SK-N-SH treated with all-trans-retinoic acid at 6 μM for 48 hours (cell line): ENCODE measurements around the gene LHFPL2.

ENCODE experiments used
- ATAC-seq: fragments of 200-7000 bp; cut with Tn5 transposase; 3 replicates; pipeline ENCODE4 v1.9.1; 2020; ENCODE audit warnings: mild to moderate bottlenecking, moderate library complexity
- ARNTL ChIP-seq: fragments of 450-650 bp; formaldehyde crosslinking; IDR thresholded peaks from 2 replicates; pipeline ENCODE4 v1.5.0; 2020; ENCODE audit warnings: low read depth, mild to moderate bottlenecking, moderate library complexity, borderline replicate concordance
- BACH2 ChIP-seq: fragments of 250-450 bp; sonication (Bioruptor Pico); IDR thresholded peaks from 2 replicates; pipeline ENCODE4 v1.9.0; 2021; ENCODE audit warnings: mild to moderate bottlenecking, borderline replicate concordance
- CREB5 ChIP-seq: fragments of 250-450 bp; sonication (Bioruptor Pico); IDR thresholded peaks from 2 replicates; pipeline ENCODE4 v1.5.1; 2020; ENCODE audit warnings: low read depth, mild to moderate bottlenecking, moderate library complexity
- CSDC2 ChIP-seq: fragments of 250-450 bp; sonication (Bioruptor Pico); IDR thresholded peaks from 2 replicates; pipeline ENCODE4 v1.5.0; 2020; ENCODE audit warnings: mild to moderate bottlenecking, moderate library complexity
- CSRNP3 ChIP-seq: fragments of 250-450 bp; sonication (Bioruptor Pico); IDR thresholded peaks from 2 replicates; pipeline ENCODE4 v1.5.1; 2021; ENCODE audit warnings: mild to moderate bottlenecking, moderate library complexity
- ESRRG ChIP-seq: fragments of 250-450 bp; sonication (Bioruptor Pico); IDR thresholded peaks from 2 replicates; pipeline ENCODE4 v1.6.1; 2021; ENCODE audit warnings: mild to moderate bottlenecking
- ISL1 ChIP-seq: fragments of 250-450 bp; sonication (Bioruptor Pico); IDR thresholded peaks from 2 replicates; pipeline ENCODE4 v2.1.2; 2022; ENCODE audit warnings: mild to moderate bottlenecking, moderate library complexity
- OSR1 ChIP-seq: fragments of 250-450 bp; sonication (Bioruptor Pico); IDR thresholded peaks from 2 replicates; pipeline ENCODE4 v1.8.0; 2022; ENCODE audit warnings: moderate library complexity, mild to moderate bottlenecking, inconsistent platforms
- PATZ1 ChIP-seq: fragments of 250-450 bp; sonication (Bioruptor Pico); IDR thresholded peaks from 2 replicates; pipeline ENCODE4 v1.8.0; 2020; ENCODE audit warnings: mild to moderate bottlenecking, moderate library complexity, borderline replicate concordance
- PPARA ChIP-seq: fragments of 250-450 bp; sonication (Bioruptor Pico); IDR thresholded peaks from 2 replicates; pipeline ENCODE4 v1.5.0; 2020; ENCODE audit warnings: mild to moderate bottlenecking, borderline replicate concordance
- RARB ChIP-seq: fragments of 250-450 bp; sonication (Bioruptor Pico); IDR thresholded peaks from 2 replicates; pipeline ENCODE4 v1.8.0; 2021; ENCODE audit warnings: mild to moderate bottlenecking, moderate library complexity
- SNAI2 ChIP-seq: fragments of 250-450 bp; sonication (Bioruptor Pico); IDR thresholded peaks from 2 replicates; pipeline ENCODE4 v1.5.0; 2020; ENCODE audit warnings: mild to moderate bottlenecking, moderate library complexity
- TCF4 ChIP-seq: fragments of 250-450 bp; sonication (Bioruptor Pico); IDR thresholded peaks from 2 replicates; pipeline ENCODE4 v1.8.0; 2021; ENCODE audit warnings: mild to moderate bottlenecking, moderate library complexity, borderline replicate concordance
- TOX ChIP-seq: fragments of 250-450 bp; sonication (Bioruptor Pico); IDR thresholded peaks from 2 replicates; pipeline ENCODE4 v1.8.0; 2021; ENCODE audit warnings: mild to moderate bottlenecking, moderate library complexity, borderline replicate concordance
- TSHZ2 ChIP-seq: fragments of 250-450 bp; sonication (Bioruptor Pico); IDR thresholded peaks from 2 replicates; pipeline ENCODE4 v1.5.0; 2020; ENCODE audit warnings: mild to moderate bottlenecking, moderate library complexity
- ZC3H10 ChIP-seq: fragments of 250-450 bp; sonication (Bioruptor Pico); IDR thresholded peaks from 2 replicates; pipeline ENCODE4 v1.5.1; 2021; ENCODE audit warnings: mild to moderate bottlenecking, moderate library complexity
- ZFP3 ChIP-seq: fragments of 250-450 bp; sonication (Bioruptor Pico); IDR thresholded peaks from 2 replicates; pipeline ENCODE4 v1.5.0; 2020; ENCODE audit warnings: mild to moderate bottlenecking, moderate library complexity
- ZFP30 ChIP-seq: fragments of 450-650 bp; formaldehyde crosslinking; IDR thresholded peaks from 2 replicates; pipeline ENCODE4 v1.5.0; 2022; ENCODE audit warnings: mild to moderate bottlenecking, moderate library complexity
- ZNF565 ChIP-seq: fragments of 450-650 bp; formaldehyde crosslinking; conservative IDR thresholded peaks from 2 replicates; pipeline ENCODE4 v1.5.0; 2020; ENCODE audit warnings: low read depth, mild to moderate bottlenecking, moderate library complexity
- ZNF70 ChIP-seq: fragments of 450-650 bp; formaldehyde crosslinking; IDR thresholded peaks from 2 replicates; pipeline ENCODE4 v1.5.0; 2020; ENCODE audit warnings: mild to moderate bottlenecking, moderate library complexity

Gene LHFPL2

GRCh38 chr5:78650531-78650930 is 2.0 kb upstream of the LHFPL2 start:
- no peak for ATAC-seq
- no peak for TF ChIP-seq TOX
- TF ChIP-seq CREB5 (CRISPR knock-in tag) = no peak
- TF ChIP-seq ESRRG (CRISPR knock-in tag) = no peak
- no peak for TF ChIP-seq ISL1 (CRISPR knock-in tag)
- TF ChIP-seq CSRNP3 (CRISPR knock-in tag) = no peak
- no peak for TF ChIP-seq ZFP30
- TF ChIP-seq ZNF70 (CRISPR knock-in tag) = no peak
- no peak for TF ChIP-seq ARNTL (CRISPR knock-in tag)
- TF ChIP-seq BACH2 (CRISPR knock-in tag) = no peak
- TF ChIP-seq OSR1 (CRISPR knock-in tag) = no peak
- TF ChIP-seq TCF4 = no peak
- TF ChIP-seq ZFP3 = no peak
- TF ChIP-seq ZNF565 = no peak
- no peak for TF ChIP-seq SNAI2 (CRISPR knock-in tag)
- no peak for TF ChIP-seq ZC3H10 (CRISPR knock-in tag)
- TF ChIP-seq PPARA (CRISPR knock-in tag) = no peak
- no peak for TF ChIP-seq CSDC2 (CRISPR knock-in tag)
- no peak for TF ChIP-seq RARB
- no peak for TF ChIP-seq PATZ1 (CRISPR knock-in tag)

GRCh38 chr5:78649861-78650496 is 1.4 kb upstream of the LHFPL2 start:
- no peak for ATAC-seq
- TF ChIP-seq CSRNP3 (CRISPR knock-in tag) (no peak), PATZ1 (CRISPR knock-in tag) (no peak), SNAI2 (CRISPR knock-in tag) (no peak)
- TF ChIP-seq, all 23 proteins: peak for 0

- ATAC-seq = peak; percentile 25
- TF ChIP-seq ZNF565 (no peak), ZFP3 (0 out of 2 replicates have a peak, but pooled peaks have one; percentile 12), RARB (no peak), CSDC2 (CRISPR knock-in tag) (0 out of 2 replicates have a peak, but pooled peaks have one; percentile 29), TSHZ2 (CRISPR knock-in tag) (0 out of 2 replicates have a peak, but pooled peaks have one; percentile 15)
- TF ChIP-seq, all 23 proteins: peak for 3
These were observed 681 bp upstream of the LHFPL2 start for GRCh38 chr5:78649211-78649695.
